OCI-LY1 (cell line): ENCODE results near the gene ZNF91.
"Not testable (repeated sequence)": the region's sequence is repeated elsewhere in the genome, so short reads cannot be mapped to it uniquely, and the experiment has no call there.

ENCODE experiments used
- H2AFZ ChIP-seq: fragments of 200-600 bp; sonication (generic), shearing (Covaris generic); 2 replicates; pipeline ENCODE4 v1.6.0; 2014; ENCODE audit warnings: antibody characterized with exemption, mild to moderate bottlenecking, low read length
- H3F3A ChIP-seq: fragments of 200-600 bp; sonication (generic), shearing (Covaris generic); 2 replicates; pipeline ENCODE4 v1.6.0; 2014; ENCODE audit warnings: mild to moderate bottlenecking, antibody characterized with exemption, low read length, moderate library complexity; ENCODE audit not compliant: insufficient read depth
- H3K27ac ChIP-seq: fragments of 200-600 bp; sonication (generic); 2 replicates; pipeline ENCODE4 v1.5.1; 2014; ENCODE audit warnings: low read length, mixed run types, mild to moderate bottlenecking, low read depth; ENCODE audit not compliant: poor library complexity, severe bottlenecking
- H3K27me3 ChIP-seq: fragments of 200-600 bp; sonication (generic); 2 replicates; pipeline ENCODE4 v1.6.0; 2014; ENCODE audit warnings: antibody characterized with exemption, mild to moderate bottlenecking, low read length, moderate library complexity; ENCODE audit not compliant: insufficient read depth
- H3K36me3 ChIP-seq: fragments of 200-600 bp; sonication (generic); 2 replicates; pipeline ENCODE4 v1.6.1; 2014; ENCODE audit warnings: mild to moderate bottlenecking, antibody characterized with exemption, low read length, moderate library complexity, mixed read lengths; ENCODE audit not compliant: insufficient read depth
- H3K4me1 ChIP-seq: fragments of 200-600 bp; sonication (generic); 2 replicates; pipeline ENCODE4 v1.5.1; 2014; ENCODE audit warnings: mild to moderate bottlenecking, low read length, moderate library complexity; ENCODE audit not compliant: insufficient read depth, severe bottlenecking
- H3K4me2 ChIP-seq: fragments of 200-600 bp; sonication (generic), shearing (Covaris generic); 2 replicates; pipeline ENCODE4 v1.6.1; 2014; ENCODE audit warnings: low read length
- H3K4me3 ChIP-seq: fragments of 200-600 bp; sonication (generic); 2 replicates; pipeline ENCODE4 v1.5.1; 2014; ENCODE audit warnings: low read length, low read depth, mild to moderate bottlenecking, mixed read lengths; ENCODE audit not compliant: poor library complexity, severe bottlenecking
- H3K79me2 ChIP-seq: fragments of 200-600 bp; shearing (Covaris generic); 2 replicates; pipeline ENCODE4 v1.6.1; 2016; ENCODE audit warnings: mixed run types, low read length, mixed read lengths; ENCODE audit not compliant: insufficient read depth
- H3K9ac ChIP-seq: fragments of 200-600 bp; sonication (generic), shearing (Covaris generic); 2 replicates; pipeline ENCODE4 v1.6.1; 2014; ENCODE audit warnings: mild to moderate bottlenecking, low read length, mixed read lengths
- H3K9me2 ChIP-seq: fragments of 200-600 bp; sonication (generic), shearing (Covaris generic); 2 replicates; pipeline ENCODE4 v1.6.1; 2014; ENCODE audit warnings: low read depth, mild to moderate bottlenecking, low read length, mixed read lengths
- H3K9me3 ChIP-seq: fragments of 200-600 bp; shearing (Covaris generic); 2 replicates; pipeline ENCODE4 v1.6.1; 2014; ENCODE audit warnings: low read length, mixed read lengths
- H4K20me1 ChIP-seq: fragments of 200-600 bp; sonication (generic), shearing (Covaris generic); 2 replicates; pipeline ENCODE4 v1.6.0; 2016; ENCODE audit warnings: mild to moderate bottlenecking, low read length; ENCODE audit not compliant: insufficient read depth
- CTCF ChIP-seq: fragments of 200-600 bp; sonication (generic), shearing (Covaris generic); IDR thresholded peaks from 2 replicates; pipeline ENCODE4 v1.5.1; 2017; ENCODE audit warnings: mild to moderate bottlenecking, antibody characterized with exemption, low read length, moderate library complexity, mixed read lengths
- EZH2 ChIP-seq: fragments of 200-600 bp; sonication (generic), shearing (Covaris generic); IDR thresholded peaks from 2 replicates; pipeline ENCODE4 v1.8.0; 2017; ENCODE audit warnings: borderline replicate concordance, mixed run types, mild to moderate bottlenecking, antibody characterized with exemption, low read length, moderate library complexity, mixed read lengths

ZNF91 gene

GRCh38 chr19:23381114-23381513 is 14.2 kb downstream of the ZNF91 start:
- H3F3A ChIP-seq = no peaks in the 10 kb centered on the region
- no peak overlapping the region for H3K4me2 ChIP-seq
- no peak overlapping the region for H3K9ac ChIP-seq
- TF ChIP-seq EZH2 = no peak
- no peak for TF ChIP-seq CTCF
- no peak overlapping the region for H3K4me3 ChIP-seq
- no peaks in the 10 kb centered on the region for H3K9me2 ChIP-seq
- H3K79me2 ChIP-seq = peaks cover 59% of the 10 kb centered on the region
- H3K36me3 ChIP-seq = peaks cover 90% of the 10 kb centered on the region
- no peak overlapping the region for H2AFZ ChIP-seq
- H3K27ac ChIP-seq = no peak overlapping the region
- H3K27me3 ChIP-seq = no peaks in the 10 kb centered on the region
- no peaks in the 10 kb centered on the region for H4K20me1 ChIP-seq
- peaks cover 47% of the 10 kb centered on the region for H3K9me3 ChIP-seq
- no peaks in the 10 kb centered on the region for H3K4me1 ChIP-seq

- not testable (repeated sequence) for H3K4me2 ChIP-seq, H4K20me1 ChIP-seq, H3K27me3 ChIP-seq, H2AFZ ChIP-seq, H3F3A ChIP-seq, H3K9me2 ChIP-seq, H3K4me3 ChIP-seq, H3K27ac ChIP-seq, H3K9ac ChIP-seq, H3K4me1 ChIP-seq
- Histone ChIP-seq H3K79me2 (peaks cover 45% of the 10 kb centered on the region), H3K9me3 (peaks cover 48% of the 10 kb centered on the region), H3K36me3 (peaks cover 90% of the 10 kb centered on the region)
These were observed 15.6 kb downstream of the ZNF91 start for GRCh38 chr19:23379671-23380070.

GRCh38 chr19:23378948-23379347 is 16.3 kb downstream of the ZNF91 start:
- H4K20me1 ChIP-seq = no peaks in the 10 kb centered on the region
- H3K27ac ChIP-seq = no peak overlapping the region
- peaks cover 37% of the 10 kb centered on the region for H3K79me2 ChIP-seq
- no peaks in the 10 kb centered on the region for H3K9me2 ChIP-seq
- no peak for TF ChIP-seq EZH2
- no peak for TF ChIP-seq CTCF
- H3K4me1 ChIP-seq = no peaks in the 10 kb centered on the region
- no peaks in the 10 kb centered on the region for H3F3A ChIP-seq
- H2AFZ ChIP-seq = no peak overlapping the region
- no peak overlapping the region for H3K4me2 ChIP-seq
- no peaks in the 10 kb centered on the region for H3K27me3 ChIP-seq
- peaks cover 90% of the 10 kb centered on the region for H3K36me3 ChIP-seq
- H3K4me3 ChIP-seq = no peak overlapping the region
- H3K9ac ChIP-seq = no peak overlapping the region
- peaks cover 42% of the 10 kb centered on the region for H3K9me3 ChIP-seq

GRCh38 chr19:23377276-23377675 is 18.0 kb downstream of the ZNF91 start:
- Histone ChIP-seq H3K27ac (no peak overlapping the region), H3K9me3 (peaks cover 41% of the 10 kb centered on the region), H3K9me2 (no peaks in the 10 kb centered on the region), H3K9ac (no peak overlapping the region), H3F3A (no peaks in the 10 kb centered on the region), H2AFZ (no peak overlapping the region), H3K4me3 (no peak overlapping the region), H4K20me1 (no peaks in the 10 kb centered on the region), H3K4me2 (no peak overlapping the region), H3K4me1 (no peaks in the 10 kb centered on the region), H3K27me3 (no peaks in the 10 kb centered on the region), H3K36me3 (peaks cover 88% of the 10 kb centered on the region), H3K79me2 (peaks cover 21% of the 10 kb centered on the region)
- no peak for TF ChIP-seq CTCF
- TF ChIP-seq EZH2 = no peak
